Tibial artery (tissue), 4 donors: ENCODE measurements around the gene EPB41L5.
"Not testable (repeated sequence)": the region's sequence is repeated elsewhere in the genome, so short reads cannot be mapped to it uniquely, and the experiment has no call there.

Source experiments
- DNase-seq, 2 donors: peaks; one replicate each; pipeline ENCODE4 v3.0.0-alpha.2; 2019
- H3K27ac ChIP-seq, 2 donors: fragments of 200-600 bp; sonication (generic) in 1 of 2; 1 replicate in 1 of 2; 2 replicates in 1 of 2; pipeline ENCODE4 v1.5.1; 2018 to 2019; ENCODE audit warnings: mild to moderate bottlenecking in 1 of 2
- H3K27me3 ChIP-seq, 2 donors: fragments of 200-600 bp; sonication (generic) in 1 of 2; one replicate each; pipeline versions ENCODE4 v1.5.1 to v1.6.0; 2016 to 2019
- H3K36me3 ChIP-seq, 3 donors: fragments of 200-600 bp; sonication (generic) in 2 of 3; one replicate each; pipeline ENCODE4 v1.5.1; 2016 to 2019; ENCODE audit warnings: mild to moderate bottlenecking in 2 of 3
- H3K4me1 ChIP-seq, 4 donors: fragments of 200-600 bp; sonication (generic) in 2 of 4; 1 replicate in 3 of 4; 2 replicates in 1 of 4; pipeline ENCODE4 v1.5.1; 2016 to 2019
- H3K4me3 ChIP-seq, 2 donors: fragments of 200-600 bp; sonication (generic) in 1 of 2; 1 replicate in 1 of 2; 2 replicates in 1 of 2; pipeline ENCODE4 v1.5.1; 2018 to 2019; ENCODE audit warnings: mild to moderate bottlenecking in 2 of 2
- H3K9me3 ChIP-seq, 3 donors: fragments of 200-600 bp; sonication (generic) in 1 of 3; one replicate each; pipeline ENCODE4 v1.5.1; 2016 to 2019
- intact Hi-C: fragments of 100-400 bp; cut with DNase I; formaldehyde crosslinking; loops from one replicate; pipeline ENCODE4 v1.15.0; 2023; ENCODE audit warnings: low total_unique reads
- TF ChIP-seq, protein P1 (sequence below), 2 experiments: fragments of 200-600 bp in 1 of 2; fragments of 450-650 bp in 1 of 2; IDR thresholded peaks; one replicate each; pipeline ENCODE4 v1.5.1; 2017 to 2019; ENCODE audit warnings: antibody characterized with exemption in 2 of 2, mild to moderate bottlenecking in 1 of 2, moderate library complexity in 1 of 2

Gene EPB41L5

GRCh38 chr2:120034027-120034426 is 21.1 kb downstream of the EPB41L5 start:
- H3K27me3 ChIP-seq, result no peaks in the 10 kb centered on the region
- H3K4me1 ChIP-seq, result peaks cover 0 to 5% (median 0%) of the 10 kb centered on the region in 4 donors
- no peaks in the 10 kb centered on the region for H3K9me3 ChIP-seq
- H3K4me3 ChIP-seq, result no peak overlapping the region
- TF ChIP-seq, protein P1, sequence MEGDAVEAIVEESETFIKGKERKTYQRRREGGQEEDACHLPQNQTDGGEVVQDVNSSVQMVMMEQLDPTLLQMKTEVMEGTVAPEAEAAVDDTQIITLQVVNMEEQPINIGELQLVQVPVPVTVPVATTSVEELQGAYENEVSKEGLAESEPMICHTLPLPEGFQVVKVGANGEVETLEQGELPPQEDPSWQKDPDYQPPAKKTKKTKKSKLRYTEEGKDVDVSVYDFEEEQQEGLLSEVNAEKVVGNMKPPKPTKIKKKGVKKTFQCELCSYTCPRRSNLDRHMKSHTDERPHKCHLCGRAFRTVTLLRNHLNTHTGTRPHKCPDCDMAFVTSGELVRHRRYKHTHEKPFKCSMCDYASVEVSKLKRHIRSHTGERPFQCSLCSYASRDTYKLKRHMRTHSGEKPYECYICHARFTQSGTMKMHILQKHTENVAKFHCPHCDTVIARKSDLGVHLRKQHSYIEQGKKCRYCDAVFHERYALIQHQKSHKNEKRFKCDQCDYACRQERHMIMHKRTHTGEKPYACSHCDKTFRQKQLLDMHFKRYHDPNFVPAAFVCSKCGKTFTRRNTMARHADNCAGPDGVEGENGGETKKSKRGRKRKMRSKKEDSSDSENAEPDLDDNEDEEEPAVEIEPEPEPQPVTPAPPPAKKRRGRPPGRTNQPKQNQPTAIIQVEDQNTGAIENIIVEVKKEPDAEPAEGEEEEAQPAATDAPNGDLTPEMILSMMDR (IDR thresholded peaks at IDR 0.05), result no peak
- DNase-seq, result no peak
- H3K36me3 ChIP-seq, result no peaks in the 10 kb centered on the region
- H3K27ac ChIP-seq, result no peak overlapping the region
- intact Hi-C loops, result no loop called here

DNA sequence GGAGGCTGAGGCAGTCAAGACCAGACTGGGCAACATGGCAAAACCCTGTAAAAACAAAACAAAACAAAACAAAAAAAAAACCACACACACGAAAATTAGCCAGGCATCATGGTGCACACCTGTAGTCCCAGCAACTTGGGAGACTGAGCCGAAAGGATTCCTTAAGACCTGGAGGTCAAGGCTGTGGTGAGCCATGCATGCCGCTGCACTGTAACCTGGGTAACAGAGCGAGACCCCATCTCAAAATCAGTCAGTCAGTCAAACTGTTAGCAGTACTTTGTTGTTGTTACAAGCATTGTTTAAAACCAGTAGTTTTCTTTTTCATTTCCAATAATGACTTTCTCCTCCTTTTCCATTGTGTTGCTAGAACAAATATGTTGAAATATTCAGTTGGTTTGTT is 21.7 kb downstream of the EPB41L5 start:
- Histone ChIP-seq H3K4me3 (no peak overlapping the region), H3K27me3 (no peaks in the 10 kb centered on the region), H3K4me1 (peaks cover 0 to 5% (median 0%) of the 10 kb centered on the region in 4 donors), H3K36me3 (no peaks in the 10 kb centered on the region), H3K9me3 (no peaks in the 10 kb centered on the region), H3K27ac (no peak overlapping the region)
- no peak for DNase-seq
- intact Hi-C loops, result no loop called here
- TF ChIP-seq, protein P1 (IDR thresholded peaks at IDR 0.05), result no peak

- Histone ChIP-seq H3K9me3 (no peaks in the 10 kb centered on the region), H3K27me3 (no peaks in the 10 kb centered on the region), H3K27ac (no peak overlapping the region), H3K4me3 (no peak overlapping the region), H3K36me3 (no peaks in the 10 kb centered on the region), H3K4me1 (peaks cover 0 to 5% (median 0%) of the 10 kb centered on the region in 4 donors)
- TF ChIP-seq, protein P1 (IDR thresholded peaks at IDR 0.05), result no peak
- intact Hi-C loops, result no loop called here
- no peak for DNase-seq
These were observed 23.3 kb downstream of the EPB41L5 start for GRCh38 chr2:120036145-120036544.

DNA sequence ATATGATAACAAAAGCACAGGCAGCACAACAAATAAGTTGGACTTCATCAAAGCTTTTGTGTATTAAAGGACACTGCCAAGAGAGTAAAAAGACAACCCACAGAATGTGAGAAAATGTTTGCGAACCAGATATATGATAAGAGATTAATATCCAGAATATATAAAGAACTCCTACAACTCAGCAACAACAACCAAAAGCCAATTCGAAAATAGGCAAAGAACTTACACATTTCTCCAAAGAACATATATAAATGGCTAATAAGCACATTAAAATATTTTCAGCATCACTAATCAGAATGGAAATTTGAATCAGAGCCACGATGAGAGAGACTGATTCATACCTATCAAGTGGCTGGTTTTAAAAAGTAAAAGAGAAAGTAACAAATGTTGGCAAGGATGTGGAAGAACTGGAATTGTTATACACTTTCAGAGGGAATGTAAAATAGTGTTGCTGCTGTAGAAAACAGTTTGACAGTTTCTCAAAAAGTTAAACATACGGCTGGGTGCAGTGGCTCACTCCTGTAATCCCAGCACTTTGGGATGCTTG is 25.2 kb downstream of the EPB41L5 start:
- DNase-seq, result no peak
- Histone ChIP-seq H3K4me1 (peaks cover 0 to 12% (median 0%) of the 10 kb centered on the region in 4 donors), H3K9me3 (no peaks in the 10 kb centered on the region), H3K27me3 (no peaks in the 10 kb centered on the region), H3K36me3 (no peaks in the 10 kb centered on the region), H3K27ac (no peak overlapping the region), H3K4me3 (no peak overlapping the region)
- TF ChIP-seq, protein P1 (IDR thresholded peaks at IDR 0.05), result no peak
- intact Hi-C loops, result no loop called here

DNA sequence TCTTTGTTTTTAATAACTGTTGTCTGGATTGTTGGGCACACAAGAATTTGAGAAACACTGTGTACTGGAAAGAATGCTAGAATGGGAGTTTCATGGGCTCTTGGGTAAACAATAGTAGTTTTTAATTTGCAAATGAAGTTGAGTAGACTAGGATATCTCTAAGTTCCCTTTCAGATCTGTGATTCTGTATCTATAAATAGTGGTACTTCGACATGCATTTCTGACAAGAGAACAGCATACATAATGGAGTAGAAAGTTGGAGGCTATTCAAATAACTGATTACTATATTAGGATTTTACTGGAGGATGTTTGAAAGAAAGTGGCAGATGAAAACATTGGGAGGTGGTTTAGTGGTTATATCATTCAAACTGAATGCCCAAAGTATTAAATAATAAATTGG is 29.5 kb downstream of the EPB41L5 start:
- peaks cover 14 to 17% (median 15%) of the 10 kb centered on the region in 3 donors for H3K36me3 ChIP-seq
- intact Hi-C loops, result no loop called here
- H3K27me3 ChIP-seq, result no peaks in the 10 kb centered on the region
- H3K27ac ChIP-seq, result no peak overlapping the region
- TF ChIP-seq, protein P1 (IDR thresholded peaks at IDR 0.05), result no peak
- peaks cover 0 to 8% (median 0%) of the 10 kb centered on the region in 4 donors for H3K4me1 ChIP-seq
- H3K4me3 ChIP-seq, result no peak overlapping the region
- DNase-seq, result no peak
- peaks cover 0 to 11% (median 0%) of the 10 kb centered on the region in 3 donors for H3K9me3 ChIP-seq

- peaks cover 0 to 8% (median 0%) of the 10 kb centered on the region in 4 donors for H3K4me1 ChIP-seq
- TF ChIP-seq, protein P1 (IDR thresholded peaks at IDR 0.05), result no peak
- no peak for DNase-seq
These were observed 31.5 kb downstream of the EPB41L5 start for GRCh38 chr2:120044336-120044735.

DNA sequence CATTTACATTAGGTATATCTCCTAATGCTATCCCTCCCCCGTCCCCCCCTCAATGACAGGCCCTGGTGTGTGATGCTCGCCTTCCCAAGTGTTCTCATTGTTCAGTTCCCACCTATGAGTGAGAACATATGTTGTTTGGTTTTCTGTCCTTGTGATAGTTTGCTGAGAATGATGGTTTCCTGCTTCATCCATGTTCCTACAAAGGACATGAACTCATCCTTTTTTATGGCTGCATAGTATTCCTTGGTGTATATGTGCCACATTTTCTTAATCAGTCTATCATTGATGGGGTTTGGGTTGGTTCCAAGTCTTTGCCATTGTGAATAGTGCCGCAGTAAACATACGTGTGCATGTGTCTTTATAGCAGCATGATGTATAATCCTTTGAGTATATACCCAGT is 32.9 kb downstream of the EPB41L5 start:
- H3K4me3 ChIP-seq, DNase-seq, H3K27ac ChIP-seq, H3K4me1 ChIP-seq, intact Hi-C loops, H3K27me3 ChIP-seq: not testable (repeated sequence)
- Histone ChIP-seq H3K9me3 (peaks cover 0 to 14% (median 0%) of the 10 kb centered on the region in 3 donors), H3K36me3 (peaks cover 14 to 18% (median 16%) of the 10 kb centered on the region in 3 donors)

More at GRCh38 chr2:120044336-120044735, 31.5 kb downstream of the EPB41L5 start:
- intact Hi-C loops, result no loop called here
- no peak overlapping the region for H3K4me3 ChIP-seq
- H3K27ac ChIP-seq, result no peak overlapping the region
- peaks cover 0 to 11% (median 0%) of the 10 kb centered on the region in 3 donors for H3K9me3 ChIP-seq
- H3K36me3 ChIP-seq, result peaks cover 14 to 17% (median 15%) of the 10 kb centered on the region in 3 donors
- H3K27me3 ChIP-seq, result no peaks in the 10 kb centered on the region

- intact Hi-C loops, H3K4me3 ChIP-seq, H3K4me1 ChIP-seq, DNase-seq, H3K27ac ChIP-seq, H3K27me3 ChIP-seq: not testable (repeated sequence)
- Histone ChIP-seq H3K36me3 (peaks cover 18 to 23% (median 21%) of the 10 kb centered on the region in 3 donors), H3K9me3 (peaks cover 0 to 18% (median 0%) of the 10 kb centered on the region in 3 donors)
These were observed 33.4 kb downstream of the EPB41L5 start for GRCh38 chr2:120046252-120046651.
